B cell (primary cell): ENCODE results near the gene CHN1. TPM values are rescaled to one million over a fixed set of nuclear protein-coding genes. Genes with fewer than 3 reads are reported as not detected.

Source experiments
- ATAC-seq: fragments of 200-7000 bp; cut with Tn5 transposase; one replicate; pipeline ENCODE4 v1.10.0; 2021; ENCODE audit warnings: low read depth, mild to moderate bottlenecking, moderate number of reproducible peaks, moderate library complexity
- CTCF ChIA-PET: fragments of 350-600 bp; sonication (Branson Sonifier 250); formaldehyde crosslinking; loops from one replicate; lab custom pipeline; 2021; ENCODE audit warnings: antibody characterized with exemption, inconsistent platforms; lab: Charles Lee
- POLR2A ChIA-PET: fragments of 350-600 bp; sonication (Branson Sonifier 250); formaldehyde crosslinking; loops from one replicate; lab custom pipeline; 2021; ENCODE audit warnings: antibody characterized with exemption; lab: Charles Lee
- DNase-seq: peaks from one replicate; pipeline ENCODE4 v3.0.0; 2013
- H2AFZ ChIP-seq: 2 replicates; pipeline ENCODE4 v1.6.1; 2012; ENCODE audit warnings: mild to moderate bottlenecking, low read depth, low read length; ENCODE audit not compliant: insufficient read depth, poor library complexity, severe bottlenecking
- H3K27ac ChIP-seq, 2 donors: 1 replicate in 1 of 2; 2 replicates in 1 of 2; pipeline ENCODE4 v1.5.1; 2012 to 2013; ENCODE audit warnings: low read length in 2 of 2, mild to moderate bottlenecking in 2 of 2, moderate library complexity in 1 of 2
- H3K27me3 ChIP-seq, 4 experiments: fragments of 200-600 bp in 1 of 4; sonication (generic) in 1 of 4; replicated peaks in 1 of 4; 1 replicate in 2 of 4; 2 replicates in 2 of 4; pipeline versions ENCODE4 v1.6.1 to v1.7.0; 2013 to 2016; ENCODE audit warnings: low read length in 3 of 4, mild to moderate bottlenecking in 2 of 4, mixed read lengths in 1 of 4, moderate library complexity in 1 of 4; ENCODE audit not compliant: insufficient read depth in 4 of 4, control insufficient read depth in 3 of 4; ENCODE audit errors: control extremely low read depth in 1 of 4
- H3K36me3 ChIP-seq, 2 experiments: replicated peaks in 1 of 2; 1 replicate in 1 of 2; 2 replicates in 1 of 2; pipeline versions ENCODE4 v1.6.1 to v1.7.1; 2013; ENCODE audit warnings: low read length in 1 of 2; ENCODE audit not compliant: insufficient read depth in 2 of 2, control insufficient read depth in 1 of 2; ENCODE audit errors: control extremely low read depth in 1 of 2, extremely low read depth in 1 of 2
- H3K4me1 ChIP-seq, 2 donors: fragments of 200-600 bp in 1 of 2; sonication (generic) in 1 of 2; 1 replicate in 1 of 2; 2 replicates in 1 of 2; pipeline versions ENCODE4 v1.5.1 to v1.6.1; 2013 to 2017; ENCODE audit warnings: low read length in 2 of 2; ENCODE audit not compliant: control insufficient read depth in 2 of 2, insufficient read depth in 2 of 2
- H3K4me2 ChIP-seq: replicated peaks from 2 replicates; pipeline ENCODE3; 2012; ENCODE audit warnings: mild to moderate bottlenecking, low read depth, low read length; ENCODE audit not compliant: poor library complexity, severe bottlenecking
- H3K4me3 ChIP-seq, 5 experiments: fragments of 200-600 bp in 1 of 5; sonication (generic) in 1 of 5; 1 replicate in 3 of 5; 2 replicates in 2 of 5; pipeline versions ENCODE4 v1.5.1 to v1.7.0; 2011 to 2016; ENCODE audit warnings: low read length in 4 of 5, mild to moderate bottlenecking in 4 of 5, low read depth in 2 of 5, control low read depth in 1 of 5, moderate library complexity in 1 of 5; ENCODE audit not compliant: insufficient read depth in 1 of 5; ENCODE audit errors: control extremely low read depth in 1 of 5, extremely low read depth in 1 of 5
- H3K79me2 ChIP-seq: fragments of 200-600 bp; sonication (generic); one replicate; pipeline ENCODE4 v1.6.0; 2016; ENCODE audit warnings: low read length; ENCODE audit not compliant: control insufficient read depth, insufficient read depth
- H3K9ac ChIP-seq: fragments of 200-600 bp; sonication (generic); 2 replicates; pipeline ENCODE4 v1.6.1; 2017; ENCODE audit warnings: mild to moderate bottlenecking, low read length, moderate library complexity
- H3K9me3 ChIP-seq, 3 donors: one replicate each; pipeline versions ENCODE4 v1.6.1 to v1.7.1; 2013; ENCODE audit warnings: low read length in 2 of 3; ENCODE audit not compliant: control insufficient read depth in 2 of 3, insufficient read depth in 1 of 3; ENCODE audit errors: control extremely low read depth in 1 of 3
- H4K20me1 ChIP-seq: 2 replicates; pipeline ENCODE4 v1.6.0; 2012; ENCODE audit warnings: mild to moderate bottlenecking, low read length; ENCODE audit not compliant: insufficient read depth, control insufficient read depth, poor library complexity, severe bottlenecking
- H3K27ac Mint-ChIP-seq: one replicate; pipeline ENCODE4 v1.8.0; 2021; ENCODE audit warnings: mixed read lengths
- H3K27me3 Mint-ChIP-seq: one replicate; pipeline ENCODE4 v1.8.0; 2021; ENCODE audit warnings: mixed read lengths
- H3K4me1 Mint-ChIP-seq: one replicate; pipeline ENCODE4 v1.8.0; 2021; ENCODE audit warnings: mixed read lengths
- H3K4me3 Mint-ChIP-seq: one replicate; pipeline ENCODE4 v1.8.0; 2021; ENCODE audit warnings: mixed read lengths
- H3K9me3 Mint-ChIP-seq: one replicate; pipeline ENCODE4 v1.8.0; 2022; ENCODE audit warnings: mixed read lengths; ENCODE audit not compliant: insufficient read depth
- EZH2 ChIP-seq: IDR thresholded peaks from 2 replicates; pipeline ENCODE4 v1.6.1; 2012; ENCODE audit warnings: borderline replicate concordance, low read depth, mild to moderate bottlenecking, moderate library complexity, low read length; ENCODE audit not compliant: insufficient read depth, poor library complexity, severe bottlenecking
- WGBS: methylation state at CpG from one replicate; pipeline ENCODE4 v1.1.5; 2013; ENCODE audit warnings: missing lambda C conversion rate; ENCODE audit not compliant: insufficient coverage; 5-methylcytosine and 5-hydroxymethylcytosine counted together
- intact Hi-C: fragments of 100-400 bp; cut with micrococcal nuclease; formaldehyde crosslinking; loops from one replicate; pipeline ENCODE4 v1.10.0; 2022
- polyA plus RNA-seq: library from polyadenylated mRNA; depleted of rRNA; stranded (reverse); fragments of >200 nt; gene quantifications from 2 replicates; pipeline ENCODE4 v1.2.3, GENCODE V29; 2012
- total RNA-seq, 2 donors: library from RNA; stranded (reverse); fragments of 120-200 nt in 1 of 2; gene quantifications; 1 replicate in 1 of 2; 2 replicates in 1 of 2; pipeline versions ENCODE4 v1.2.3 to v1.2.4, GENCODE V29; 2013 to 2022
- TF ChIP-seq, protein P1 (sequence below): fragments of 200-600 bp; IDR thresholded peaks from one replicate; pipeline ENCODE4 v1.8.0; 2022; ENCODE audit warnings: antibody characterized with exemption, mild to moderate bottlenecking

Gene CHN1
- total and polyA plus RNA-seq, 2 donors (not counting 1 experiment from before 2014, with no cell fraction given), result 0.79 to 1.4 TPM

- CTCF ChIA-PET, result interaction anchor here (0.5 kb wide), 1 partner anchor 15 kb away, joined by 3 read pairs; no protein-coding TSS in a partner anchor
Observed at GRCh38 chr2:175025233-175025632, 20.1 kb upstream of the CHN1 start.

DNA sequence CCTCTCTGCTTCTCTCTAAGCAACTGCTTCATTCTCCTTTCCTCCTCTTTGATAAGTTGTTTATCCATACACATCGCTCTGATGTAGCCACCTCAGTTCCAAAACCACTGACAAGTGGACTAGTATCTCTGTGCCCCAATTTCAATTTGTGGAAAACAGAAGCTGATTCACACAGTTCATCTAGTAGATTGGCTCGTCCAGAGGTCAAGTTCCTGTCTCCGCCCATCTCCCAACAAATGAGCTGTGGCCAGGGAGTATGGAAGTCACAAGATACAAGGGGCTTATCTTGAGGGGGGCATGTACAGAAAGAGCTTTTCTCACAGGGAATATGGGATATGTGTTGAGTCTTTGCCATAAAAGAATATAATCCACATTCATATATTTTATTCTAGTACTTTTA, 17.7 kb upstream of the CHN1 start:
- DNase-seq (no peak), ATAC-seq (no peak)
- Histone ChIP-seq H3K79me2 (no peaks in the 10 kb centered on the region), H3K9ac (no peak overlapping the region), H3K4me1 (no peaks in the 10 kb centered on the region), H3K9me3 (peaks cover 0 to 5% (median 0%) of the 10 kb centered on the region in 3 donors), H3K4me2 (no peak overlapping the region), H3K27me3 (no peaks in the 10 kb centered on the region), H3K36me3 (no peaks in the 10 kb centered on the region), H3K4me3 (no peak overlapping the region), H4K20me1 (no peaks in the 10 kb centered on the region), H2AFZ (no peak overlapping the region), H3K27ac (no peak overlapping the region)
- ChIA-PET POLR2A (no interaction called here), CTCF (no interaction called here)
- intact Hi-C loops, result no loop called here
- Mint-ChIP-seq H3K27me3 (peaks cover 3% of the 10 kb centered on the region), H3K27ac (no peak overlapping the region), H3K9me3 (no peaks in the 10 kb centered on the region), H3K4me1 (no peaks in the 10 kb centered on the region), H3K4me3 (no peak overlapping the region)
- 100% methylated on average over 2 of the region's 3 CpGs for WGBS
- TF ChIP-seq EZH2, result no peak
- TF ChIP-seq, protein P1, sequence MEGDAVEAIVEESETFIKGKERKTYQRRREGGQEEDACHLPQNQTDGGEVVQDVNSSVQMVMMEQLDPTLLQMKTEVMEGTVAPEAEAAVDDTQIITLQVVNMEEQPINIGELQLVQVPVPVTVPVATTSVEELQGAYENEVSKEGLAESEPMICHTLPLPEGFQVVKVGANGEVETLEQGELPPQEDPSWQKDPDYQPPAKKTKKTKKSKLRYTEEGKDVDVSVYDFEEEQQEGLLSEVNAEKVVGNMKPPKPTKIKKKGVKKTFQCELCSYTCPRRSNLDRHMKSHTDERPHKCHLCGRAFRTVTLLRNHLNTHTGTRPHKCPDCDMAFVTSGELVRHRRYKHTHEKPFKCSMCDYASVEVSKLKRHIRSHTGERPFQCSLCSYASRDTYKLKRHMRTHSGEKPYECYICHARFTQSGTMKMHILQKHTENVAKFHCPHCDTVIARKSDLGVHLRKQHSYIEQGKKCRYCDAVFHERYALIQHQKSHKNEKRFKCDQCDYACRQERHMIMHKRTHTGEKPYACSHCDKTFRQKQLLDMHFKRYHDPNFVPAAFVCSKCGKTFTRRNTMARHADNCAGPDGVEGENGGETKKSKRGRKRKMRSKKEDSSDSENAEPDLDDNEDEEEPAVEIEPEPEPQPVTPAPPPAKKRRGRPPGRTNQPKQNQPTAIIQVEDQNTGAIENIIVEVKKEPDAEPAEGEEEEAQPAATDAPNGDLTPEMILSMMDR, result no peak

More at GRCh38 chr2:175025233-175025632, 20.1 kb upstream of the CHN1 start:
- intact Hi-C loops, result no loop called here
- H3K27ac ChIP-seq, result no peak overlapping the region
- no peak for TF ChIP-seq EZH2
- TF ChIP-seq, protein P1, result no peak
- DNase-seq (no peak), ATAC-seq (no peak)
- Mint-ChIP-seq H3K27ac (no peak overlapping the region), H3K4me1 (no peaks in the 10 kb centered on the region), H3K9me3 (no peaks in the 10 kb centered on the region), H3K4me3 (no peak overlapping the region), H3K27me3 (peaks cover 3% of the 10 kb centered on the region)
- no peaks in the 10 kb centered on the region for H3K79me2 ChIP-seq
- WGBS, result no CpG with 5 or more reads among the region's 3 CpGs
- no peak overlapping the region for H3K4me3 ChIP-seq
- H3K27me3 ChIP-seq, result no peaks in the 10 kb centered on the region
- peaks cover 0 to 5% (median 0%) of the 10 kb centered on the region in 3 donors for H3K9me3 ChIP-seq
- no peaks in the 10 kb centered on the region for H3K36me3 ChIP-seq
- H2AFZ ChIP-seq, result no peak overlapping the region
- H3K4me1 ChIP-seq, result no peaks in the 10 kb centered on the region
- H3K9ac ChIP-seq, result no peak overlapping the region
- H4K20me1 ChIP-seq, result no peaks in the 10 kb centered on the region
- no peak overlapping the region for H3K4me2 ChIP-seq
- POLR2A ChIA-PET, result interaction anchor here (0.6 kb wide), 1 partner anchor 148 kb away, joined by 3 read pairs; no protein-coding TSS in a partner anchor
